H9 (cell line): ENCODE measurements around the gene HLA-DPB1. TPM values are rescaled to one million over a fixed set of nuclear protein-coding genes. Genes with fewer than 3 reads are reported as not detected.

Experiments
- DNase-seq: peaks from one replicate; pipeline ENCODE4 v3.0.0-alpha.2; 2017
- H2AFZ ChIP-seq: one replicate; pipeline ENCODE4 v1.6.1; 2013; ENCODE audit warnings: mild to moderate bottlenecking, low read length, control low read depth, moderate library complexity
- H2AK5ac ChIP-seq: 2 replicates; pipeline ENCODE4 v1.6.1; 2013; ENCODE audit warnings: low read length, control low read depth, mixed read lengths; ENCODE audit not compliant: insufficient read length
- H2BK120ac ChIP-seq: one replicate; pipeline ENCODE4 v1.6.1; 2013; ENCODE audit warnings: low read depth, mild to moderate bottlenecking, low read length, control low read depth, inconsistent platforms; ENCODE audit not compliant: poor library complexity, severe bottlenecking
- H2BK12ac ChIP-seq: 2 replicates; pipeline ENCODE4 v1.6.1; 2013; ENCODE audit warnings: low read length, control low read depth, mixed read lengths, low read depth; ENCODE audit not compliant: insufficient read length
- H2BK15ac ChIP-seq: 2 replicates; pipeline ENCODE4 v1.6.1; 2013; ENCODE audit warnings: low read depth, low read length, control low read depth
- H2BK20ac ChIP-seq: one replicate; pipeline ENCODE4 v1.6.1; 2013; ENCODE audit warnings: low read depth, mild to moderate bottlenecking, low read length, control low read depth, inconsistent platforms; ENCODE audit not compliant: poor library complexity, severe bottlenecking
- H2BK5ac ChIP-seq: 2 replicates; pipeline ENCODE4 v1.6.1; 2013; ENCODE audit warnings: low read length, control low read depth, mixed read lengths; ENCODE audit not compliant: insufficient read length
- H3K14ac ChIP-seq: 2 replicates; pipeline ENCODE4 v1.6.1; 2013; ENCODE audit warnings: low read length, control low read depth; ENCODE audit not compliant: insufficient read depth
- H3K18ac ChIP-seq: 2 replicates; pipeline ENCODE4 v1.6.1; 2013; ENCODE audit warnings: low read depth, mild to moderate bottlenecking, mixed read lengths, low read length, control low read depth; ENCODE audit not compliant: insufficient read length
- H3K23ac ChIP-seq: 2 replicates; pipeline ENCODE4 v1.6.1; 2013; ENCODE audit warnings: low read length, control low read depth, mixed read lengths, low read depth; ENCODE audit not compliant: insufficient read length
- H3K23me2 ChIP-seq: 2 replicates; pipeline ENCODE4 v1.6.1; 2013; ENCODE audit warnings: low read depth, mild to moderate bottlenecking, mixed read lengths, low read length, control low read depth; ENCODE audit not compliant: insufficient read length, poor library complexity, severe bottlenecking
- H3K27ac ChIP-seq: 2 replicates; pipeline ENCODE4 v1.5.1; 2013; ENCODE audit warnings: low read length, control low read depth, mixed read lengths, low read depth; ENCODE audit not compliant: insufficient read length
- H3K27me3 ChIP-seq: 2 replicates; pipeline ENCODE4 v1.6.1; 2013; ENCODE audit warnings: low read length, control low read depth, inconsistent platforms; ENCODE audit not compliant: insufficient read depth
- H3K4ac ChIP-seq: 2 replicates; pipeline ENCODE4 v1.6.1; 2013; ENCODE audit warnings: low read depth, mild to moderate bottlenecking, control low read depth, inconsistent platforms, low read length, moderate library complexity
- H3K4me1 ChIP-seq: 2 replicates; pipeline ENCODE4 v1.6.1; 2013; ENCODE audit warnings: low read length, control low read depth, inconsistent platforms; ENCODE audit not compliant: insufficient read depth
- H3K4me2 ChIP-seq: 2 replicates; pipeline ENCODE4 v1.6.1; 2013; ENCODE audit warnings: low read length, control low read depth, mixed read lengths; ENCODE audit not compliant: insufficient read length, insufficient read depth
- H3K56ac ChIP-seq: 2 replicates; pipeline ENCODE4 v1.6.1; 2013; ENCODE audit warnings: low read depth, mild to moderate bottlenecking, mixed read lengths, low read length, control low read depth; ENCODE audit not compliant: insufficient read length
- H3K79me1 ChIP-seq: 2 replicates; pipeline ENCODE4 v1.6.1; 2013; ENCODE audit warnings: low read depth, mild to moderate bottlenecking, moderate library complexity, low read length, control low read depth, inconsistent platforms; ENCODE audit not compliant: insufficient read depth, poor library complexity, severe bottlenecking
- H3K79me2 ChIP-seq: 2 replicates; pipeline ENCODE4 v1.6.1; 2013; ENCODE audit warnings: low read length, control low read depth, inconsistent platforms; ENCODE audit not compliant: insufficient read depth
- H3K9ac ChIP-seq: 2 replicates; pipeline ENCODE4 v1.6.1; 2013; ENCODE audit warnings: low read length, control low read depth, mixed read lengths; ENCODE audit not compliant: insufficient read length; ENCODE audit errors: extremely low read depth
- H3K9me3 ChIP-seq: one replicate; pipeline ENCODE4 v1.6.1; 2013; ENCODE audit warnings: low read depth, low read length, inconsistent platforms; ENCODE audit not compliant: control insufficient read depth
- H3T11ph ChIP-seq: one replicate; pipeline ENCODE4 v1.6.1; 2013; ENCODE audit warnings: mild to moderate bottlenecking, low read length, control low read depth, inconsistent platforms
- H4K20me1 ChIP-seq: one replicate; pipeline ENCODE4 v1.6.1; 2013; ENCODE audit not compliant: control insufficient read depth, insufficient read length, insufficient read depth
- H4K5ac ChIP-seq: 2 replicates; pipeline ENCODE4 v1.6.1; 2013; ENCODE audit warnings: low read depth, mild to moderate bottlenecking, mixed read lengths, low read length, control low read depth; ENCODE audit not compliant: insufficient read length
- H4K8ac ChIP-seq: replicated peaks from 2 replicates; pipeline ENCODE4 v1.6.1; 2013; ENCODE audit warnings: low read length, control low read depth, mixed read lengths, low read depth; ENCODE audit not compliant: insufficient read length
- H4K91ac ChIP-seq: 2 replicates; pipeline ENCODE4 v1.6.1; 2013; ENCODE audit warnings: low read depth, mild to moderate bottlenecking, moderate library complexity, mixed read lengths, low read length, control low read depth; ENCODE audit not compliant: insufficient read length
- H3K27ac Mint-ChIP-seq, 3 experiments: 2 replicates in 2 of 3; 3 replicates in 1 of 3; pipeline ENCODE4 v1.8.0; 2020 to 2021; ENCODE audit warnings: mixed read lengths in 3 of 3, mild to moderate bottlenecking in 1 of 3, moderate library complexity in 1 of 3
- H3K27me3 Mint-ChIP-seq: 2 replicates; pipeline ENCODE4 v1.8.0; 2021; ENCODE audit warnings: low read depth, mild to moderate bottlenecking, moderate library complexity, mixed read lengths
- H3K36me3 Mint-ChIP-seq, 3 experiments: 2 replicates in 2 of 3; 3 replicates in 1 of 3; pipeline ENCODE4 v1.8.0; 2020 to 2021; ENCODE audit warnings: low read depth in 3 of 3, mixed read lengths in 3 of 3; ENCODE audit not compliant: insufficient read depth in 1 of 3
- H3K4me1 Mint-ChIP-seq, 2 experiments: 2 replicates each; pipeline ENCODE4 v1.8.0; 2020; ENCODE audit warnings: mixed read lengths in 2 of 2
- H3K4me3 Mint-ChIP-seq, 2 experiments: 2 replicates in 1 of 2; 3 replicates in 1 of 2; pipeline ENCODE4 v1.8.0; 2020 to 2021; ENCODE audit warnings: mild to moderate bottlenecking in 2 of 2, mixed read lengths in 2 of 2, moderate library complexity in 1 of 2
- H3K9me3 Mint-ChIP-seq, 2 experiments: 2 replicates in 1 of 2; 3 replicates in 1 of 2; pipeline ENCODE4 v1.8.0; 2020; ENCODE audit warnings: mild to moderate bottlenecking in 2 of 2, mixed read lengths in 2 of 2, moderate library complexity in 1 of 2
- CTCF ChIP-seq: fragments of 200-600 bp; sonication (generic); conservative IDR thresholded peaks from 3 replicates; pipeline ENCODE4 v1.8.0; 2021; ENCODE audit warnings: antibody characterized with exemption, mild to moderate bottlenecking
- whole genome bisulfite sequencing: extraction: QIAGEN DNeasy Blood & Tissue Kit; methylation state at CpG from one replicate; pipeline ENCODE4 v1.1.7; 2013; ENCODE audit warnings: missing lambda C conversion rate, low lambda C conversion rate, mixed read lengths; ENCODE audit not compliant: insufficient read length; ENCODE audit errors: extremely low coverage; 5-methylcytosine and 5-hydroxymethylcytosine counted together
- total RNA-seq: library from RNA; stranded (reverse); gene quantifications from 2 replicates; pipeline ENCODE4 v1.2.1, GENCODE V29; 2021

The HLA-DPB1 gene
- total RNA-seq, 1 experiment from 2014 or later, result 23.6 TPM

- Mint-ChIP-seq H3K4me1 (peaks cover 8% of the 10 kb centered on the region in 2 experiments), H3K27me3 (peaks cover 52% of the 10 kb centered on the region), H3K4me3 (no peak overlapping the region), H3K27ac (no peak overlapping the region), H3K9me3 (peaks cover 5 to 7% of the 10 kb centered on the region in 2 experiments), H3K36me3 (peaks cover 0 to 10% (median 9%) of the 10 kb centered on the region in 3 experiments; a peak in 5 of 7 replicates)
- Histone ChIP-seq H3K4me1 (no peaks in the 10 kb centered on the region), H3T11ph (no peak overlapping the region), H3K18ac (no peak overlapping the region), H4K8ac (no peak overlapping the region), H2BK120ac (no peak overlapping the region), H3K27ac (no peak overlapping the region), H2BK20ac (no peak overlapping the region), H3K27me3 (no peaks in the 10 kb centered on the region), H3K14ac (no peak overlapping the region), H3K4me2 (no peak overlapping the region), H3K9ac (no peak overlapping the region), H3K23me2 (no peaks in the 10 kb centered on the region), H3K4ac (no peak overlapping the region), H3K9me3 (no peaks in the 10 kb centered on the region), H2BK5ac (no peak overlapping the region), H3K56ac (no peak overlapping the region), H2BK15ac (no peak overlapping the region), H3K79me1 (no peaks in the 10 kb centered on the region), H2AFZ (no peak overlapping the region), H2BK12ac (no peak overlapping the region), H3K79me2 (no peaks in the 10 kb centered on the region), H4K91ac (no peak overlapping the region), H4K5ac (no peak overlapping the region), H4K20me1 (no peaks in the 10 kb centered on the region), H3K23ac (no peak overlapping the region), H2AK5ac (no peak overlapping the region)
- no peak for TF ChIP-seq CTCF
- DNase-seq, result no peak
- no CpG with 5 or more reads among the region's 2 CpGs for WGBS
These were observed 32.5 kb downstream of the HLA-DPB1 start for GRCh38 chr6:33108307-33108706.
